ENCODE measurements around the gene ARFRP1.

ARFRP1 gene

DNA sequence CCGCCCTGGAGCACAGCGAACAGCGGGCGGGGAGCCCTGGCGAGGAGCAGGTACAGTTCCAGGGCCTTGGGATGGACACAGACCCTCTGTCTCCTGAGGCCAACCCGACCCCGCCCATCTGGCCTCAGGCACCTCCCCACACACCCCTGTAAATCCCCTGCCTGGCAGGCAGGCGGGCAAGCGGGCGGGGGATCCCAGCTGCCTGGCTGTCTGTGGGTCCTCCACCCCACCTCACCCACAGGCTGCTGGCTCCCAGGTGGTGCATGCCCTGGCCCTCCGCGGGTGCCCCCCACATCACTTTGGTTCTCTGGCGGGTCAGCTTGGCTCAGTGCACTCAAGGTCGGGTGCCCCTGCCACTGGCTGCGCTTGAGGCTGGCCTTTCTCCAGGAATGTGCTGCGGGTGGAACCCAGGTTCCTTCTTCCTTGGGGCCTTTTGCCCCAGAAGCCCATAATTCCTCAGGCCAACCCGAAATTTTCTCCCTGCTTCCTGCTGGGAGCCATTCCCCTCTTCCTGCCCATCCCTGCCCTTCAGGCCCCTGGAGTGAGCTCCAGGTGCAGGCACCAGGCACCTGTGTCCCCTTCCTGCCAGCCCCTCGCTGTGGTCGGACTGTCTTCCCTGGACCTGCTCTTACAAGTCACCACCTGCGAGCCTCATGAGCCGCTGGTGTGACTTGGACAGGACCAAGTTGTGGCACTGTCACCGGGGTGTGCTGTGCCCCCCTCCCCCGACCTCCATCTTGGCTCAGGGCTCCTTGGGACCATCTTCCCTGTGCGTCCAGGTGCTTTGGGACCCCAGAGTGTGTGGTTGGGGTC, 16.7 kb downstream of the ARFRP1 start:
- no peak for DNase-seq (ENCODE audit: low read depth)

DNA sequence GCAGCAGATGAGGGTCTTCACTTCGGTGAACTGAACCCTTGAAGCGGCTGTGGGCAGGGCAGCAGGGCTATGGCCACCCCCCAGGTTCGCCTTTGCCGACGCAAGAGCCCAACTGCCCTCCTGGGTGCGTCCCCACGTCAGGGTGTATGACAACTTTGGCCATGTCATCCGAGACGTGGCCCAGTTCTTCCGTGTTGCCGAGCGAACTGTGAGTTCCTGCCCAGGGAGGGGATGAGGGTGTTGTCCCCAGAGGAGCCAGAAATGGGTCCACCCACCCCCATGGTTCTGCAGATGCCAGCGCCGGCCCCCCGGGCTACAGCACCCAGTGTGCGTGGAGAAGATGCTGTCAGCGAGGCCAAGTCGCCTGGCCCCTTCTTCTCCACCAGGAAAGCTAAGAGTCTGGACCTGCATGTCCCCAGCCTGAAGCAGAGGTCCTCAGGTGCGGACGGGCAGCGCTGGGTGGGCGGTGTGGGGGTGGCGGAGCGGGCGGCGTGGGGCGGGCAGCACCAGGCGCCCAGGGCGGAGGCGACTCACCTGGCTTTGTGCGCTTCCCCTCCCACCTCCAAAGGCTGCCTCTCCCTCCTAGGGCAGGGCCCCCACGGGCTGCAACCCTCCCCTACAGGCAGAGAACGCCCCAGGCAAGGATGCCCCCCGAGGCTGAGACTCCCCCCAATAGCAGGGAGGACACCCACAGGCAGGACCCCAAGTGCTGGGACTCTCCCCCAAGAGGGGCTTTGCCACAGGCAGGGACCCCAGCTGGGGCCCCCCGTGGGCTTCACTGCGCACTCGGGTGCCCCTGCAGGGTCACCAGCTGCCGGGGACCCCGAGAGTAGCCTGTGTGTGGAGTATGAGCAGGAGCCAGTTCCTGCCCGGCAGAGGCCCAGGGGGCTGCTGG, 17.5 kb downstream of the ARFRP1 start:
- no peak for DNase-seq (ENCODE audit: low read depth)

DNA sequence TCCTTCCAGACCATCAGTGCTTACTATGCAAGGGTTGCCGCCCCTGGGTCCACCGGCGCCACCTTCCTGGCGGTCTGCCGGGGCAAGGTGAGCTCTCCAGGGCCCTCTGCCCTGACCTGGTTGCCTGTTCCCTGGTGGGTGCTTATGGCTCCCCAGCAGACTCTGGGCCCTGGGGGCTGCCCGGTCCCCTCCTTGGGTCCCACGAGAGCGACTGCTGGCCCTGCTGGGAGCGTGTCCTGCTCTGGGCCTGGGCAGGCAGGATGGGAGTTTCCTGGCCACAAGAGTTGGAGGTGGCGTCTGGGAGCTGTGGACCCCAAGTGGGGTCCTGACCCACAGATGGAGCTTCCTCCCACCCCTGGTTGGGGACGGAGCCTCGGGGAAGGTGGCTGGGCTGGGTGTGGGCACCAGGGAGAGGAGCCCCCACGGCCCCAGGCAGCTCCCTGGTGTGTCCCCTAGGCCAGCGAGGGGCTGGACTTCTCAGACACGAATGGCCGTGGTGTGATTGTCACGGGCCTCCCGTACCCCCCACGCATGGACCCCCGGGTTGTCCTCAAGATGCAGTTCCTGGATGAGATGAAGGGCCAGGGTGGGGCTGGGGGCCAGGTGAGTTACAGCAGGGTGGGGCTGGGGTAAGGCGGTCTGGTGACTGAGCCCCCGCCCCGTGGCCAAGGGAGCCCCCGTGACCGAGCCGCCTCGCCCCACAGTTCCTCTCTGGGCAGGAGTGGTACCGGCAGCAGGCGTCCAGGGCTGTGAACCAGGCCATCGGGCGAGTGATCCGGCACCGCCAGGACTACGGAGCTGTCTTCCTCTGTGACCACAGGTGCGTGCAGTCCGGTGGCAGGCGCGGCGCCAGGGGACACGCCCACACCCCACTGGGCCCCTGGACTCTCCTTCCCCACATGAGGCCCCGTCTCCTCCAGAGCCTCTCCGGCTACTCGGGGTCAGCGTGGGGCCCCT, 18.5 kb downstream of the ARFRP1 start:
- DNase-seq (ENCODE audit: low read depth), result no peak

DNA sequence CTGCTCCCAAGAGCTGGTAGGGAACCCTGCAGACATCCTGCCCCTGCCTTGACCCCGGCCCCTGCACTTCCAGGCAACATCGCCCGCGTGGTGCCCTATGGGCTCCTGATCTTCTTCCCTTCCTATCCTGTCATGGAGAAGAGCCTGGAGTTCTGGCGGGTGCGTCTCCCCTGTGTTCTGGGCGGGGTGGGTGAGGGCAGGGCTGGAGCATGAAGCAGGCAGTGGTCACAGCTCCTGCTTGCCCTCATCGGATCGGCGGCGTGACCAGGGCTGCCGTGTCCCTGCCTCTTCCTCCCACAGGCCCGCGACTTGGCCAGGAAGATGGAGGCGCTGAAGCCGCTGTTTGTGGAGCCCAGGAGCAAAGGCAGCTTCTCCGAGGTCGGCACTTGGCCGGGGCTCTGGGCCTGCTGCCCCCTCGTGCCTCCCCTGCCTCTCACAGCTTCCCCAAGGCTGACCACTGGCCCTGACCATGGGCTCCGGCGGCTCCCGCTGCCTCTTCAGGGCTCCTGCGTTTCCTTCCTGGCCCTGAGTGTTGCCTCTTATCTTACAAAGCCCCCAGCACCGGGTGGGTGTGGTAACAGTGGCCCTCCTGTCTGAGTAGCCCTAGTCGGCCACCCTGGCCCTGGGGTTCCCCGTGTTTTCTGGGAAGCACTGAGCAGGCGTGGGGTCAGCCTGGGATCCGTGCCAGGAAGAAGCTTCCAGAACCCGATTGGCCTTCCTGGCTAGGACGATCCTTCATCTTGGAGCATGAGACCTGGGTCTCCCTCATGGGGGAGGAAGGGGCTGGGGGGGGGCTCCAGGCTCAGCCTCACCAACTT, 19.3 kb downstream of the ARFRP1 start:
- DNase-seq (ENCODE audit: low read depth), result no peak

DNA sequence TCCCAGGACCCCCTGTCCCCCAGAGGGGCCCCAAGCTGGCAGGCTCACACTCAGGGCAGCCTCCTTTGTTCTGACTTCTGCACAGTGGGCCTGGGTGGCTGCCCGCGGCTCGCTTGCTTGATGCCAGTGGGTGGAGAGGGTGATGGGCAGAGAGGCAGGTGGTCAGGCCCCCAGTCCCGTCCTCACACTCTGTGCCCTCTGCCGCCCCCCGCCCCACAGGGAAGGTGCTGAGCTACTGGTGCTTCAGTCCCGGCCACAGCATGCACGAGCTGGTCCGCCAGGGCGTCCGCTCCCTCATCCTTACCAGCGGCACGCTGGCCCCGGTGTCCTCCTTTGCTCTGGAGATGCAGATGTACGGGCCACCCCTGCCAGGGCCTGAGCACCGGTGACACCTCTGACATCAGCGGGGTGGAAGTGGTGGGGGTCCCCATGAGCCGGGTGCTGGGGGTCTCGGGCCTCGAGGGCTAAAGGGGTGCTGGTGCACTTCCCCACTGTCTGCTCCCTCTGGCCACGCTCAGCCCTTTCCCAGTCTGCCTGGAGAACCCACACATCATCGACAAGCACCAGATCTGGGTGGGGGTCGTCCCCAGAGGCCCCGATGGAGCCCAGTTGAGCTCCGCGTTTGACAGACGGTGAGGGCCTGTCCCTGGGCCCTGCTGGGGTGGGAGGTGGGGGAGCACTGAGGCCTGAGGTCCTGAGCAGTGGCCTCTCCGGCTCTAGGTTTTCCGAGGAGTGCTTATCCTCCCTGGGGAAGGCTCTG, 20.2 kb downstream of the ARFRP1 start:
- DNase-seq (ENCODE audit: low read depth), result no peak

DNA sequence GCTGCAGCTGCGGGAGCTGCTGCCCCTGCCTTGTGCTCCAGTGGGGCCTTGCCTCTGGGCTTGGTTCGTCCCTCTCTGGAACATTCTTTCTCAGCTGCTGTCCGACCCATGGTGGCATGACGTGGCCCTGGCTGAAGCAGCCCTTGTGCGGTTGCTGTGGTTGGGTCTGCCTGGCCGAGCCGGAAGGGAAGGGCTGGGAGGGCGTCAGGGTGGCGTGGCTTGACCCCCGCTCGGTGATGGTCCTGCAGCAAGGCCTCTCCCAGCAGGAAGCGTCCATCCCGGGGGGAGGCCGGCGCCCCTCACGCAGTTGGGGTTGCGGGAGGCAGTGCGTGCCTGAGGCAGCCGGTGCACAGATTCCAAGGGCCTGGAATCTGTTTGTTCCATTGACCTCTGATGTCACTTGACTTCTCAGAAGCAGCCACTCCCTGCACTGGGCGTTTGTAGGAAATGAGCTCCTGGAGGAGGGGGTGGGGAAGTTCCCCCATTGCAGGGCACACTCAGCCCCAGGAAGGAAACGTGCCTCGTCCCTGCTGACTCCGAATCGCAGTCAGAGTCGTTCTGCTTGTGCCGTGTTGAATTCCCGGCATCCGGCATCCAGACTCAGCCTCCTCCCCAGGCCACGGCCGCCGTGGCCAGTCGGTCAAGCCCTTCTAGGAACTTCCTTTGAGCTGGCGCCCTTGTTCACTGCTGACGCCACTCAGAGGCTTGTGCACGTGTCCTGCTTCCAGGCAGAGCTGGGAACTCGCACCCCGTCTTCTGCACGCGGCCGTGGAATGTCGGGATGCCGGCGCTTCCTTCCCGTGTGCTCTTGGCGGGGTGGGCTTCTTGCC, 21.1 kb downstream of the ARFRP1 start:
- peak; percentile 89 for DNase-seq (ENCODE audit: low read depth)

DNA sequence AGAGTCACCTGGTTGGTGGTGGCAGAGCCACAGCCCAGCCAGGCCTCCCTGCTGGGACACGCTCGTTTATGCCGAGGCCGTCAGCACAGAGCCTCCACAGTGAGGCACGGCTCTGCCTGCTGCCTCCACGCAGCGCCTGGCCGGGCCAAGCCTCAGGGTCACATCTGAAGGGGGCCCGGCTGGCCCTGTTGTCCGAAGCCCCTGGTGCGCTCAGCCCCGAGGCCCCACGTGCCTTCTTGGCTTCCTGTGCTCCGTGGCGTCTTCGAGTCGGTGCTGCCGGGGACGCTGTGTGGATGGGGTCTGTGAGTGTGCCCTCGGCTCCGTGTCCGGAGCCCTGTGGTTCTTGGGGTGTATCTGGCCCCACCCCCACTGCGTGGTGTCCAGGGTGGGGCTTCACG, 21.7 kb downstream of the ARFRP1 start:
- DNase-seq (ENCODE audit: low read depth), result no peak

DNA sequence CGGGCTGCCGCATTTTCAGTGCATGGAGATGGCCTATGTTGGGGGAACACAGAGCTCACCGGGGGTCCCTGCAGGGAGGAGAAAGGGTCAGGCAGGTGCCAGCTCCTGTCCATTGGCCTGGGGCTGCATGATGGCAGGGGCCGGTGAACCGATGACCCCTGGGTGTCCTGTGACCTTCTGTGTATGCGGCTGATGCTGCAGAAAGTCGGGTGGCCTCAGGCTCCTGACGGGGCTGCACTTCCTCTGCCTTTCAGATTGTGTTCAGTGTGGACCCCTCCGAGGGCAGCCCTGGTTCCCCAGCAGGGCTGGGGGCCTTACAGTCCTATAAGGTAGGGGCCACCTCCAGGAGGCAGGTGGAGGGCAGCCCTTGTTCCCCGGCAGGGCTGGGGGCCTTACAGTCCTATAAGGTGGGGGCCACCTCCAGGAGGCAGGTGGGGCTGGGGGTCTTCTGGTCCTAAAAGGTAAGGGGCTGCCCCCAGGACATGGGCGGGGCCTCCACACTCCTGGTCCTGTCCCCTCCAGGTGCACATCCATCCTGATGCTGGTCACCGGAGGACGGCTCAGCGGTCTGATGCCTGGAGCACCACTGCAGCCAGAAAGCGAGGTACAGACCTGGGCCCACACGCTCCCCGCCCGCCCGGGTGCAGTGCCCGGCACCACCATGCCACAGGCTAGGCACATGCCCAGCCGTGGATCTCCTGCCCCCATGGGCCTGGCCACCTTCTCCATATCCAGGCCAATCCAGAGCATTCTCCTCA, 22.3 kb downstream of the ARFRP1 start:
- DNase-seq (ENCODE audit: low read depth), result no peak

DNA sequence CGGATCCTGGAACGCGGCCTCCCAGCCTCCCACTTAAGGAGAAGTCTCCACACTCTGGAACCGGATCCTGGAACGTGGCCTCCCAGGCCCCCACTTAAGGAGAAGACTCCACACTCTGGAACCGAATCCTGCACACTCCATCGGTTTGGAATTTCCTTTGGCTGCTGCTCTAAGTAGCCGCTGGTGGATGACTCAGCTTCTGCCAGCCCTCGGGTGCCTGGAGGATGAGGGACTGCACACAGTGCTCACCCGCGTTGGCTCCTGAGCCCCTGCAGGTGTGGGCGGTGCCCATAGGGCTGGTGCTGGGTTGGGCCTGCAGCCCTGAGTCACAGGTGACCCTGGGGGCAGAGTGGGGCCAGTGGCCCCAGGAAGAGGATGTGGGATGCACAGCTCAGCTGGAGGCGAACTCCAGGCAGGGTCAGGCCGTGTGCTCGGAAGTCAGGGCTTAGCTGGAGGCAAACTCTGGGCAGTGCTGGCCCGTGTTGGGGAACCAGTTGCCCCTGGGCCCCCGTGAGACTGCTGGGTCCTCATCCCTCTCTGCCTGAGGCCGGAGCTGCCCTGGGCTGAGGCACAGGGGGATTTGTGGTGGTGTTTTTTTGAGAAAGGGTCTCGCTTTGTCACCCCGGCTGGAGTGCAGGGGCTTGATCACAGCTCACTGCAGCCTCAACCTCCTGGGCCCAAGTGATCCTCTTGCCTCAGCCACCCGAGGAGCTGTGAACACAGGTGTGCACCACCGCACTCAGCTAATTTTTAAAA, 25.2 kb downstream of the ARFRP1 start:
- DNase-seq (ENCODE audit: low read depth), result peak; percentile 36

DNA sequence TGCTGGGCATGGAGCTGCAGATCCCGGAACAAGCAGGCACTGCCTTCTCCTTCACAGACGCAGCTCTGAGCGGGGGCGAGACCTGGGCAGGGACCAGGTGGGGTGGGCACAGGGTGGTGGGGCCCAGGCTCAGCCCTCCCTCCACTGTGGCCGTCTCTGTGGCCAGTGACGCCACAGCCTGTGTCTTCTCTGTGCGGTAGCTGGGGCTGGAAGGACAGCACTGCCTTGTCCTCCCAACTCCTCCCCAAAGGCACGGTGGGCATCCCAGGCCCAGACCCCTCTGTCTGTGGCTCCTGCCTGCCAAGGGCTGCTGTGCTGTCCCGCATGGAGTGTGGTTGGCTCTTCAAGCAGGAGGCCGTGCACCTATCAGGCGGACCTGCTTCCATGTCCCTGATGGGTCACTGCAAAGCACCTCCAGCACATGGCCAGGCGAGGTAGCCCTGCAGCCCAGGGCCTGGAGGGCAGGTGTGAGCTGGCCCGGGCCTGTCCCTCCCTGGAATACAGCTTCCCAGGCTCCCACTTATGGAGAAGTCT, 26.1 kb downstream of the ARFRP1 start:
- no peak for DNase-seq (ENCODE audit: low read depth)

DNA sequence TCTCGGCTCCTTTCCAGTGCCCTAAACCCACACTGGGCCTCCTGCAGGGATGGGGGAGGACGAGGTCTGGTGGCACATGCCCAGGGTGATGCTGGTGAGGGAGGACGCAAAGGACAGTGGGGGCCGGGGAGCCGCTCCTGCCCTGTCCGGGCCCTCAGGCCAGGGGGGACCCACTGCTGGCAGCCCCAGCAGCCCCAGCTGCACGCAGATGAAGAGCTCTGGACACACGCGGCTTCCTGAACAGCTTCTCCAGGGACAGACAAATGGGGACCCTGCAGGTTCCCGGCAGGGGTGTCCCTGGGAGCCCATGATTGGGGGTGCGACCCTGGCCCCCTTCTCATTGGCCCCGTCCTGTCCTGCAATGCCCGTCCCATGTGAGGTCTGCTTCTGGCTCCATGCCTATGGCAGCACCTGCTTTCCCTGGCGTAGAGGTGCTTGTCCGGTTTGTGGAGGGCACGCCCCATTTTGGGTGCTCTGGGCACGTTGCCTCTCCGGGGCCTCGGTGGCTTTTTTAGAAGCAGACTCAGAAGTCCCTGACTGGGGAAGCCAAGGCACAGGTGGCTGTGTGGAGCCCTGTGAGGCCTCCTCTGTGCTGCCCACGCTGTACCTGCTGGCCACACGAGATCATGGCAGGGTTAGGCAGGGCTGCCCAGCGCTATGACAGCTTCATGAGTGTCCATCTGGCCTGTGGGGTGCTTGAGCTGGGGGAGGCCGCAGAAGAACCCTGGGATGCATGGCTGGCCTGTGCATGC, 26.7 kb downstream of the ARFRP1 start:
- no peak for DNase-seq (ENCODE audit: low read depth)

DNA sequence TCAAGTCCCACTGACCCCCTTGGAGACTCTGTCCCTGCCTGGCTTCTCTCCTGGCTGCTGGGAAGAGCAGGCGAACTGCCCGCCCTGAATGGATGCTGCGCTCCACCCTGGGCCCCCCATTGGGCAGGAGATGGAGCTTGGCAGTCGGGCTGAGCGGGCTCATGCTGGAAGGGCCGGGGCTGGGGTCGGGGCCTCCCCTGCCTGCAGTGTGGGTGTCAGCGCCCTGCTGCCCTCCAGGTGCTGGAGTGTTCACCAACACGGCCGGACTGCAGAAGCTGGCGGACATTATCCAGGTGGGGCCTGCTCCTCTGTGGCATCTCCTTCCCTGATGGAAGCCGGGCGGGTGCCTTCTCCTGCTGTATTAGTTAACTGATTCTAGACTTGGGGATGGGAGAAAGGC, 27.3 kb downstream of the ARFRP1 start:
- DNase-seq (ENCODE audit: low read depth), result no peak

DNA sequence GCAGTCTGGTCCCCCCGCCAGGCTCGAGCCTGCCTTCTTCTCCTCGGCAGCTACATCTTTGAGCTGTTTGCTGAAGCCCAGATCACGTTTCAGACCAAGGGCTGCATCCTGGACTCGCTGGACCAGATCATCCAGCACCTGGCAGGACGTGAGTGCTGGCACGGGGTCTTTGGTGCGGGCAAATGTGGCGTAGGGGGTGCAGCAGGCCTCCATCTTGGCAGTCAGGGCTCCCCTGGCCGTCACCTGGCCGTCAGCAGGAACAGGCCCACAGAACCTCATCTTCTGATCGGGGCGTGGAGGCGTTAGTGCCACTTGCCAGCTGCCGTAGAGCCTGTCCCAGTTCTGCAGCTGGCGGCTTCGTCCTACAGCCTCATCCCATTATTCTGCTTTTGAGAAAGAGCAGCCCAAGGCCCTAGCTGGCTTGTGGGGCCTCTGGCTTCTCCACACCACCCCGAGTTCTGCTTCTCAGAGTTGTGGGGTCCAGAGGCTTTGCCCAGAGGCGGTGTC, 27.9 kb downstream of the ARFRP1 start:
- no peak for DNase-seq (ENCODE audit: low read depth)

DNA sequence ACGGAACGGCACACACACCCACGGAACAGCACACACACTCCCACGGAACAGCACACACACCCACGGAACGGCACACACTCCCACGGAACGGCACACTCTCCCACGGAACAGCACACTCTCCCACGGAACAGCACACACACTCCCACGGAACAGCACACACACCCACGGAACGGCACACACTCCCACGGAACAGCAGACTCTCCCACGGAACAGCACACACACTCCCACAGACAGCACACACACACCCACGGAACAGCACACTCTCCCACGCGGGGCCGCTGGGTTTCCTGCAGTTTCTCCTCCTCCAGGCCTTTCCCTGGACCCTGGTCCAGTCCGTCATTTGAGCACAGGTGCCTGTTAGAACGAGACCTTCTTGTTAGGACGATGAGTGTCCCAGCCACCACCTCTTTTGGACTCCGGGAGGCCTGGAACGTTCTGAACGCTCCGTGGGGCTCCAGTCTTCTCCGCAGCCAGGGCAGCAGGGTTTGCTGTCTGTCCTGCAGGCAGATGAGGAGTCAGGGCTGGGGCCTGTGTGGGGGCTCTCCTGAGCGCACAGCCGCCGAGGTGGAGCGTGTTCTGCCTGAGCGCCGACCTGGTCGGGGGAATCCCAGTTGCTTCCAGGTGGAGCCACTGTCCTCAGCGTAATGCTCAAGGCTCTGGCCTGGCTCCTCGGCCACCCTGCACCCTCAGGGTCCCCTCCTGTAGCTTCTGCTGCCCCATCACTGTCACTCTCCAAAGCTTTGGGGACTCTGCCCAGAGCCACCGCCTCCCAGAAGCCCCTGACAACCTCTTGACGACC, 28.9 kb downstream of the ARFRP1 start:
- DNase-seq (ENCODE audit: low read depth), result no peak

DNA sequence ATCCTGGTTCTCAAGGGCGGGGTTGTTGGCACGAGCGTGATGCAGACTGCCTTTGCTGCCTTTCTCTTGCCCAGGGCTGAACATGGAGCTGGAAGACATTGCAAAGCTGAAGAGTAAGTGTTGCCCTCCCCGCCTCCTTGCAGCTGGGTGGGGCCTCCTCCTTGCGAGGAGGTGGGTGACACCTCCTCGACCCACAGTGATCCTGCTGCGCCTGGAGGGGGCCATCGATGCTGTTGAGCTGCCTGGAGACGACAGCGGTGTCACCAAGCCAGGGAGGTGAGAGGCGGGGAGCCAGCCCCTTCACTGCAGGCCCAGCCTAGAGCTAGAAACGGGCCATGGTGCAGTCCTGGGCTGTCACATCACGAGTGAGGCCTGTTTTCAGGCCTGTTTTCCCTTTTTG, 29.7 kb downstream of the ARFRP1 start:
- DNase-seq (ENCODE audit: low read depth), result no peak

All from CMK (cell line).